Measurements from ENCODE around the gene EXOC1. TPM values are rescaled to one million over a fixed set of nuclear protein-coding genes. Genes with fewer than 3 reads are reported as not detected.

EXOC1 gene
- polyA plus RNA-seq, 1 experiment: 11.6 TPM

DNA sequence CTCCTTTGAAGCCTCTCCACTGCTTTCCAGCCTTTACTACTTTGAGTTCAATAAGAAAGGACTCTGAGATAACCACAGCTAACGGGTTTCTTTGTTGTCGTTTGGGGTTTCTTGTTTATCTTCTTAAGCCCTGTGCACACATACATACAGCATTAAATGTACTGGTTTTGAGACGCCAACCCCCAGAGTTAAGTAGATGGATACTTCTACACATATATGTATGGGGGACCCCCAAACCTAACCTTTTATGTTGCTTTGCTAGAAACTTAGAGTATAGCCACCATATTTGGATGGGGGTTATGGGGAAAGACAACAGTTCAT, 96.0 kb downstream of the EXOC1 start:
- H3K36me3 ChIP-seq (ENCODE audit: control insufficient read depth, insufficient read depth, low read length): no peaks in the 10 kb centered on the region
- TF ChIP-seq, protein P1, sequence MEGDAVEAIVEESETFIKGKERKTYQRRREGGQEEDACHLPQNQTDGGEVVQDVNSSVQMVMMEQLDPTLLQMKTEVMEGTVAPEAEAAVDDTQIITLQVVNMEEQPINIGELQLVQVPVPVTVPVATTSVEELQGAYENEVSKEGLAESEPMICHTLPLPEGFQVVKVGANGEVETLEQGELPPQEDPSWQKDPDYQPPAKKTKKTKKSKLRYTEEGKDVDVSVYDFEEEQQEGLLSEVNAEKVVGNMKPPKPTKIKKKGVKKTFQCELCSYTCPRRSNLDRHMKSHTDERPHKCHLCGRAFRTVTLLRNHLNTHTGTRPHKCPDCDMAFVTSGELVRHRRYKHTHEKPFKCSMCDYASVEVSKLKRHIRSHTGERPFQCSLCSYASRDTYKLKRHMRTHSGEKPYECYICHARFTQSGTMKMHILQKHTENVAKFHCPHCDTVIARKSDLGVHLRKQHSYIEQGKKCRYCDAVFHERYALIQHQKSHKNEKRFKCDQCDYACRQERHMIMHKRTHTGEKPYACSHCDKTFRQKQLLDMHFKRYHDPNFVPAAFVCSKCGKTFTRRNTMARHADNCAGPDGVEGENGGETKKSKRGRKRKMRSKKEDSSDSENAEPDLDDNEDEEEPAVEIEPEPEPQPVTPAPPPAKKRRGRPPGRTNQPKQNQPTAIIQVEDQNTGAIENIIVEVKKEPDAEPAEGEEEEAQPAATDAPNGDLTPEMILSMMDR (IDR thresholded peaks at IDR 0.05; ENCODE audit: insufficient read depth, low read depth, low read length): no peak
- H3K27me3 ChIP-seq (ENCODE audit: control insufficient read depth, insufficient read depth, low read length): no peaks in the 10 kb centered on the region
- POLR2A ChIA-PET: interaction anchor here (0.6 to 1.0 kb wide), 4 partner anchors 17 to 1327 kb away, joined by 3 to 11 read pairs (median 4); no protein-coding TSS in a partner anchor
- CTCF ChIA-PET: interaction anchor here (0.6 to 3.3 kb wide), 22 partner anchors 8 to 854 kb away, joined by 3 to 32 read pairs (median 5); a partner anchor contains a TSS
- no peak for DNase-seq (ENCODE audit: low read depth)
- peak overlapping the region; percentile 75 for H3K4me3 ChIP-seq (ENCODE audit: low read depth, low read length)

DNA sequence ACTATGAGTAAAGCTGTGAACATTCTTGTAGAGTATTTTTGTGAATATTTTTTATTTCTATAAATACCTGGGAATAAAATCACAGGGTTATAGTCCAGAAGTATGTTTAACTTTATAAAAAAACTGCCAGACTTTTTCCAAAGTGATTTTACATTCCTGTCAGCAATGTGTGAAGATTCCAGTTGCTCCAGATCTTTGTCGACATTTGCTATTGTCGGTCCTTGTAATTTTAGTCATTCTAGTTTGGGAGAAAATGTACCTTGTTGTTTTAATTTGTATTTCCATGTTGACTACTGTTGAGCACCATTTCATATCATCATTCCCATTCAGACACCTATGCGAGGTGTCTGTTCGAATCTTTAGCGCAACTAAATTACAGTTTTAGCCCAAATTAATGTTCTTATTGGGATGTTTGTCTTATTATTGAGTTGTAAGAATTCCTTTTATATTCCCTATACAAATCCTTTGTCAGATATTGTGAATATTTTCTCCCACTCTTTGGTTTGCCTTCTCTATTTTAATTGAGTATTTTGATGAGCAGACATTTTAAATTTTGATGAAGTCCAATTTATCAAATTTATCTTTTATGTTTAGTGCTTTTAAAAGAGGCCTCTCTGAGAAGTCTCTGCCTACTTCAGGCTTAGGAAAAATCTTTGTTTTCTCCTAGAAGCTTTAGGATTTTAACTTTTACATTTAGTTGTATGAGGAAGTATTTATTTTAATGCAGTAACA, 97.9 kb downstream of the EXOC1 start:
- no peaks in the 10 kb centered on the region for H3K36me3 ChIP-seq (ENCODE audit: control insufficient read depth, insufficient read depth, low read length)
- DNase-seq (ENCODE audit: low read depth): no peak
- POLR2A ChIA-PET: no interaction called here
- H3K27me3 ChIP-seq (ENCODE audit: control insufficient read depth, insufficient read depth, low read length): no peaks in the 10 kb centered on the region
- H3K4me3 ChIP-seq (ENCODE audit: low read depth, low read length): no peak overlapping the region
- CTCF ChIA-PET: interaction anchor here (1.0 to 1.5 kb wide), 2 partner anchors 18 to 350 kb away, joined by 3 read pairs; no protein-coding TSS in a partner anchor
- TF ChIP-seq, protein P1 (IDR thresholded peaks at IDR 0.05; ENCODE audit: insufficient read depth, low read depth, low read length): no peak

Small RNA genes lying within 50 kb of the gene (small RNA-seq; reads per million reads assigned to genes)
- gene RNU6-652P (ENCODE audit: insufficient read length, low read depth, low replicate concordance): not detected

Other genes with a start within 250 kb of the EXOC1 start
- not detected in 2 replicates for gene NMU, start 217.3 kb upstream of the EXOC1 start, polyA plus RNA-seq (2011; rRNA removed)
- gene EXOC1L, start 33.9 kb upstream of the EXOC1 start, polyA plus RNA-seq (2011; rRNA removed): not detected in 2 replicates
- gene CEP135, start 95.3 kb downstream of the EXOC1 start, polyA plus RNA-seq (2011; rRNA removed): 2.0 and 3.6 TPM in 2 replicates

All from BJ (cell line).